ENCODE results near the gene TUBG2.

The TUBG2 gene

DNA sequence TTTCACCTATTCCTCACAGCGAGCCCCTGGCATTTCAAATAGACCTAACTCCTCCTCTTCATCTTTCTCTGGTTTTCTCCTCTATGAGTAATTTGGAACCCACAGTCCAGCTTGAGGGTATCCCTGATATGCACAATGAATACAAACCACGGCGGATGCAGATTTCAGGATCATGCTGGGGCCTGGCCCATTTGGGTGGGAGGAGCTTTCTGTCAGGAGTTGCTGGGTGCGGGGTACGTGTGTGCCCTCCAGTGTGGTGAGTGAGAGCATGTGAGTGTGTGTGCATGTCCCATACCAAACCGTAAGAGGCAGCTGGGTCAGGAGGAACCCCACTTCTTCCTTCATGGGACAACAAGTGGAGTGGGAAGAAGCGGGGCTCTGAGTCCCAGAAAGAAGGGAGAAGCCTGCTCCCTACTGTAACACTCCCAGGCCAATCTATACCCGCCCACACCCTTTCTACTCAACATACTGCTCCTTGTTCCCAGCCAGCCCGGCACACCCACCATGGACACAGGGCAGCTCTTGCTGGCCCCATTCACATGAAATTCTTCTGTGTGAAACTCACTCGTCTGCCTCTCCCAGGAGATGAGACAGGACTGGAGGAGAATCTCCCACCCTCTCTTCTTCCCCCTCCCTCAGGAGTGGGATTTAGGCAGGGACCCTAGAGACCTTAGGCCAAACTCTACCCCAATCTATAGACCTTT is 41.7 kb downstream of the TUBG2 start:
- no peak for DNase-seq

DNA sequence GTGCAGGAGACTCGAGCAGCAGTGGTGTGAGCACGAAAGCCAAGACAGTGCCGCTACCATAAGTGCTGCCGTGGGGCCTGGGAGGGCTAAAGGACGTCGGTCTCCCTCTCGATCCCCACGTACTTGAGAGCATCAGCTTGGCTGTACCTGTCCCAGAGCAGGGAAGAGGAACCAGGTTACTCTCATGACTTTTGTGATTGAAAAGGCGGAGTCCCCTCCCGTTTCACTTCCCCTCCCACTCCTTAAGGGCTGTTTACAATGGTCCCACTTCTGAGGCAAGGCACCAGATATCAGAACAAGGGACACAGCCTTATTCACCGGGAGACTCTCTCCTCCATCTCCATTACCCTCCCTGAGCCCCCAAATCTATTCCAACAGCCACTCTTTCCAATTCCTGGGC is 43.4 kb downstream of the TUBG2 start:
- DNase-seq = no peak

DNA sequence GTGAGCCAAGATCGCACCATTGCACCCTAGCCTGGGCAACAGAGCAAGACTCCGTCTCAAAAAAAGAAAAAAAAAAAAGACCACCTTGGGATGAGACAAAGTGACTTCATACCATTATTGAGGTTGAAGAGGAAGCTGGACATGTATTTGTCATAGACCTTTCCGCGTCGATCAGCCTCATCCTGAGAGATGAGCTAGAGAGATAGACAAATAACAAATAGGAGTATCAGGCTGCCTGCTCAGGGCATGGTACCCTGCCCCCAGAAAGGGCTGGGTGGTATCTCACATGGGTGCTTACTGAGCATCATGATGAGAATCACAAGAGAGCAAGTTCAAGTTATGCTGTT is 45.4 kb downstream of the TUBG2 start:
- no peak for DNase-seq

DNA sequence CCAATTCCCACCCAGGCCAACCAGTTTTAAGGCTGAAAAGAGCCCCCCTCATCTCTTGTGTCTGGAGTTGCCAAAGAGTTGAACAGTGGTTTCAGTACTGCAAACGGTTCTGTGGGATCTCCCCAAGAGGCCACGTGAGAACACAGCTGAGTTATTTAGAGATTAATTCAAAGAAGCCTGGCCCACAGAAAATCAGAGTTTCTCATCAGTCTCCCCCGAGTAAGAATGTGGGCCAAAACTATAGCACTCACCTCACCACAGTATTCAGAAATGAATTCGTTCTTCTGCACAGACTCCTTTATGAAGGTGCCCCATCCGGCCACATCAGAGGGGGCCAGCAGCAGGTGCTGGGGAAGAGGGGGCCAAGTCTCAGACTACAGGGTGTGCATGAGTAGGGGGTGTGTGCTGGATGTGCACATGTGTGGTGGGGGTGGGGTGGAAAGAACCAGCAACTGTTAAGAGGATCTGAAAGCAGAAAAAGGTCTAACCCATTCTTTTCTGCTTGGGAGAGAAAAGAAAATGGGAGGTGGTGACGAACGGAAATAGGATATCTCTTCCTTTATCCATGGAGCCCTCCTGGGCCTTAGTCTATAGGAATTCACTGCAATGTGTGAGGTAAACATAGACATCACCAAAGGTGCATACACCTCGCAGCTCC is 45.9 kb downstream of the TUBG2 start:
- DNase-seq = peak; percentile 92

DNA sequence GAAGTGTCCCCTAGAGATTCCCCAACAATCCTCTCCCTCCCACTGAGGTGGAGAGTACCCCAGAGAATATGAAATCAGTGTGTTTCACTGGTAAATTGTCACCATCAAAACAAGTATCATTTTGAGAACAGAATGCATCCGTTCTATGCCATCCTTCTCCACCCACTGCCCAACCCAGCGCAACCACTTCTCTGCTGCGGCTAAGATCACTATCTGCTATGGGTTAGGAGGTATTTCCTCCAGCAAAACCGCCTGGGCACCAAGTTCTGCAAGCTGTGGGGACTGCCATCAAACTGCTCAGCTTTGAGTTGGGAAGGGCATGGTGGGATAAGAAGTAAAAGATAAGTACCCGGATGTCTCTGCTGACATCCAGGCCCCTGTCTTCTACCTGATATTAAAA is 47.6 kb downstream of the TUBG2 start:
- peak; percentile 92 for DNase-seq

DNA sequence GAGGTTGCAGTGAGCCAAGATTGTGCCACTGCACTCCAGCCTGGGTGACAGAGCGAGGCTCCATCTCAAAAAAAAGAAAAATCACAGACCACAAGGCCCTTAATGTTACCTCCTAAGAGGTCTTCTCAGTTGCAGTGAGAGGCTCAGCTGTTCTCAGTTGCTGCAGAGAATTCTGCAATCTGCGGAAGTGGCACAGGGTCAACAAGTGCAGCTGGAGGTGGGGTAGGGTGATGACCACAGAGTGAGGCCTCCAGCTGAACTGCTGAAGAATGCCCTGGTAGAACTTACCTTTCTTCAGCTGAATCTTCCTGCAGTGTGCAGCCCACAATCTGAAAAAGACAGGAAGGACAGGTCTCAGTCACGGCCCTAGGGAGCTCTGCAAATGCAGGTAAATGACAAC is 49.5 kb downstream of the TUBG2 start:
- peak; percentile 8 for DNase-seq

DNA sequence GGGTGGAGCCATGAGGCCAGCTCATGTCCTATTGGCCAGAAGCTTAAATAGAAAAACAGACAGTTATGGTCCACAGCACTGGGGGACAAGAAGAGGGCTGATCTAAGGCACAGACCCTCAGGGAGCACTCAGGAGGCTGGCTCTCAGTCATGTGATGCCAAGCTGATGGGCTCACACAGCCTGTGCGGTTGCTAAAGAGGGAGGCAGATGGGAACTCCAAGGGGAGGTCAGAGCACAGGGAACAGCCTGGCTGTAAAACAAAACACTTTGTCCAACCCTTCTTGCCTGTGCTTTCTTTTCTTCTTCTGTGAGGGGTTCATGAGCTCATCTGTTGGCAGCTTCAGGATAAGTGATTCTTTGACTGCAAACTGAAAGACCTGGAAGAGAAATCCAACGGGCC is 50.5 kb downstream of the TUBG2 start:
- no peak for DNase-seq
